SK-N-DZ (cell line): Measurements from ENCODE around the gene SRP72.

Source experiments
- DNase-seq: peaks from one replicate; pipeline ENCODE4 v3.0.0-alpha.2; 2015; ENCODE audit warnings: low spot score

The SRP72 gene

DNA sequence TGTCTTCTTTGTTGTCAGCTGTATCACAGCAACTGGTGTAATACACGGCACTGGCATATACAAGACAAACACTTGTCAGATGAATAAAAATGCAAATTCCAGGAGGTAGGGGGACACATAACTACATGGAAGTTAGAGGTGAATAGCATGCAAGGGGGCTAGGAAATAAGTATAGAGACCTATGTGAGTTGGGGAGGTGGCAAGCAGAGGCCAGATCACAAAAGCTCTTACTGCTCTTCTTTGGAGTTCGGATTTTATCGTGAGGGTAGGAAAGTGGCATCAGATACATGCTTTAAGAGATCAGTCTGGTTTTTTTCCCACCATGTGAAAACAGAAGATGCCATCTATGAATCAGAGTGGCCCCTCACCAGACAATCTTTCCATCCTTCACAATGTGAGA is 2.8 kb upstream of the SRP72 start:
- no peak for DNase-seq

DNA sequence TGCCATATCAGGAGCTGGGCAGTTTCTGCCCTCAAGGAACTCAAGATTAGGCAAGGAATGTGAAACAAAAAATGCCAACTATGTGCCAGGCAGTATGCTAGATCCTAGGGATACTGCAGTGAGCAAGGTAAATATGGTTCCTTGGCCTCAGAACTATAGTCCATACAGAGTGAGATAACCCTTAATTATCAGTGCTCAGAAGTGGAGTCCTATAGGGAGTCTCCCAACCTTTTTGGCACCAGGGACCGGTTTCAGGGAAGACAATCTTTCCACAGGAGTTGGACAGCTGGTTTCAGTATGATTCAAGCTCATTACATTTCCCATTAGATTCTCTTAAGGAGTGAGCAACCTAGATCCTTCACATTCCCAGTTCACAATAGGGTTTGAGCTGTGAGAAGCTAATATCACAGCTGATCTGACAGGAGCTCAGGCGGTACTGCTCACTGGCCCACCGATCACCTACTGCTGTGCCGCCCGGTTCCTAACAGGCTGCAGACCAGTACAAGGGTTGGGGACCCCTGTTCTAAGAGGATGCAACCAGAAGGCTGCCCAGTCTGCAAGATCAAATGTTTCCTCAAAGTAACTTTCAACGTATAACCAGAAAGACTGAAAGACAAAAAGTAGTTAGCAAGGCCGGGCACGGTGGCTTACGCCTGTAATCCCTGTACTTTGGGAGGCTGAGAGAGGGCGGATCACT is 1.7 kb upstream of the SRP72 start:
- no peak for DNase-seq

DNA sequence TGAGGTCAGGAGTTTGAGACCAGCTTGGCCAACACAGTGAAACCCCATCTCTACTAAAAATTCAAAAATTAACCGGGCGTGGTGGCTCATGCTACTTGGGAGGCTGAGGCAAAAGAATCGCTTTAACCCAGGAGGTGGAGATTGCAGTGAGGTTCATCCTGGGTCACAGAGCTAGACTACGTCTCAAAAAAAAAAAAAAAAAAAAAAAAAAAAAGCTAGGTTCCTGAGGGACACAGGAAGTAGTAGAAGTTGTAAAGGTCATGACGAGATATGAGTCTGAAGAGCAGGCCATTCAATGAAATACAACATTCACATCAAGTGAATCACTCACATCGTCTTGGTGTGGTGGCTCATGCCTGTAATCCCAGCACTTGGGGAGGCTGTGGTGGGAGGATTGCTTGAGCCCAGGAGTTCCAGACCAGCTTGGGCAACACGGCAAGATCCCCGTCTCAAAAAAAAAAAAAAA is 1.1 kb upstream of the SRP72 start:
- DNase-seq: peak; percentile 3

DNA sequence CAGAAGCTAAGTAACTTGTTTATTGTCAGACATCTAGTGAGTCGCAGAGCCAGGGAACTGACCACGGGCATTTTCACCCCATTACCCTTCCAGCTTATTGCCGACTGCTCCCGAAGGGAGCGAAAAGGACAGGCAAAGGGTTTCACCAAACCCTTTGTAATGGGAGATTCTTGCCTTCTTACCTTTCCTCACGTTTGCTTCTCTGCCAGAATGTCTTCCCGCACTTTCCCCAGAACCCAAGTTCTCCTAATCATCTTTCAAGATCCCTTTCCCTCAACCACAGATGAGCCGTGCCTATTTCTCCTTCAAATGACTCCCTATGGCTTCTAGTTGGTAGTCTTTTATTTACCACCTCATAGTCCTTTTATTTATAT is 520 bp upstream of the SRP72 start:
- DNase-seq: no peak

DNA sequence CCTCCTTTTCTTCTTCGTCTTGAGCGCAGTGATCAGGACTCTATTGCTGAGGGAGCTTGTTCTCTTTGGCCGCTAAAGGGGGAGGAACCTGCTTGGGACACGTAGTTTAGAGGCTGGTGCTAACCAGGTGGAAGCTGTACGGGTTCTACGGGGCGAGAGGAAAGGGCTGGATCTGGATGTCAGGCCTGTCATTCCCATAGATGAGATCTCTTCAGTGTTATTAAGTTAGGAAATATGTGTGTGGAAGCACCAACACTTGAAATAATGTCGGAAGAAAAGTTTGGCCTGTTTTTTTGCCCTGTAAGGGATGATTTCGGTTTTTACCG is 643 bp downstream of the SRP72 start:
- peak; percentile 12 for DNase-seq

DNA sequence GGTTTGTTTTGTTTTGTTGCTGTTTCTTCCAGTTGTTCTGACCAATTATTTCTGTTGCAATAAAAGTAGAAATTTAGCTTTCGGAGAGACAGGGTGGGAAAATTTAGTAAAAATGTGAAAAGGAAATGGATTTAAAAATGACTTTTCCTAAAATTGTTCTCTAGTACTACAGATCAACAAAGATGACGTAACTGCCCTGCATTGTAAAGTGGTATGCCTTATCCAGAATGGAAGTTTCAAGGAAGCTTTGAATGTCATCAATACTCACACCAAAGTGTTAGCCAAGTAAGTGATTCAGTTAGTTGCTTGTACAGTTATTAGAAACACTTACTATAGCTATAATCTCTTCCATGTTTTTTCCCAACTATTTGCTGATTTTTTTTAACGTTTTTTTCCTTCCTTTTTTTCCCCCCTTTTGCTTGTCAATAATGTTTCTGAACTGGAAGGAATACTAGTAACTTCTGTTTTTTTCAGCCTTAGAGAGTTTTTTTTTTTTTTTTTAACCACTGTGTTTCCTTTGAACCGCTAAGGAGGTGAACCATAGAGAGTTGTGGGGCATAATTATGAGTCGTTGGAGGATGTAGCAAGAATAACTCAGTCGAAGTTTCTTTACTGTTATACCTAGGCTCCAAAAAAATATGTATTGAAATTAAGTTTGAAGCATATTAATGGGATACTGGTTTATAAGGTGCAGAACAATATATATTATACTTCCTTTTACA is 2.2 kb downstream of the SRP72 start:
- DNase-seq: no peak

DNA sequence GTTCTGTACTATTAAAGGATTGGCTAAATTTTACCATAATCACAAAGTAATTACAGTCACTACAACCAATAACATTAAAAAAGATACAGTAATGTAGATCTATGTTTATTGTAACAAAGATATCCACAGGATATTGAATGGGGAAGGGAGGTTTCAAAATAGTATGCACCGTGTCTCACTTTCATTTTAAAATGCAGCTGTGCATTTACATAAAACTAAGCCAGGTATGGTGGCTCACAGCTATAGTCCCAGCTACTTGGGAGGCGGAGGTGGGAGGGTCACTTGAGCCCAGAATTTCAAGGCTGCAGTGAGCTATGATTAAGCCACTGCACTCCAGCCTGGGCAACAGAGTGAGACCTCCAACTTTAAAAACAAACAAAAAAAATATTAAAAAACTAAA is 8.5 kb downstream of the SRP72 start:
- no peak for DNase-seq

DNA sequence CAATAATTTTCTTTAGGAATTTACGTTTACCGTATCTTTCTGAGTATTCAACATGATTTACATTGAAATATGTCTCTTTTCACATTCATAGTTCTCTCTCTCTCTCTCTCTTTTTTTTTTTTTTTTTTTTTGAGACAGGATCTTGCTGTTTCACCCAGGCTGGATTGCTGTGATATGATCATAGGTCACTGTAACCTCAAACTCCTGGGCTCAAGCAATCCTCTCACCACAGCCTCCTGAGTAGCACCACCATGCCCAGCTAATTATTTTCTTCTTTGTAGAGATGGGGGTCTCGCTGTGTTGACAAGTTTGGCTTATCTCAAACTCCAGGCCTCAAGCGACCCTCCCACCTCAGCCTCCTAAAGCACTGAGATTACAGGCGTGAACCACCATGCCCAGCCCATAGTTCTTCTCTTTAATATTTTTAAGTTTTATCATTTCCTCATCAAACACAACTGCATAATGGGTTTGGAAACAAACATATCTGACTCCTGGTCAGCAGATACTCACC is 9.8 kb downstream of the SRP72 start:
- DNase-seq: no peak

DNA sequence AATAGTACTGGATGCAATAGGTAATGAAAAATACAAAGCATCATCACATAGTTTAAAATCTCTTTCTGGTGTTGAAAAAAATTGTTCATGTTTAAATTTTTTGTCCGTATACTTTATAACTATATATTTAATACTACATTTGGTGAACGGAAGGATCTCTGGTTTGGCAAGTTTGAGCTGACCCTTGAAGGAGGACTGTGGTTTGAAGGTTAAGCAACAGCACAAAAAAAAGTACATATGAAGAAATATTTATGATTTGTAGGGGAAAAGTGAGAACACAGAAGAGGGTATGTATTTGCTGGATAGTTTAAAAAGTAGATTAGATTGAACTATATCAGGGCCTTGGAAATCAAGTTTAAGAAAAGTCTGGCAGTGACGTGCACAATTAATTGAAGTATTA is 13.3 kb downstream of the SRP72 start:
- no peak for DNase-seq

DNA sequence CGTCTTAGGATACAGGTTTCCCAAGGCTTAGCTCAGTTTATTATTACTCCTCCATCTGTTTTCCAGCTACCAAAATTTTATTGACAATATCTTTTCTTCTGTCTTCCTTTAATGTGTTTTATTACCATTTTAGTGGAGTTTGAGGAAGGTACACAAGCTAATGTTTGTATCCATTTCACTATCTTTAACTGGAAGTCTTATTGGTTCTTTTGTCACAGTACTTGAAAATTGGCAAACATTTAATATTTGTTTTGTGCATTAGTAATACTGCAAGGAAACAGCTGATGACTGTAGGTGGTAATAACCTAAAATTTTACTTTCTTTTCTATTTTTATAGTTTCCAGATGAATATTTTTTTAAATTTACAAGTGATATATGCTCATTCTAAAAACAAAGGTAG is 28.8 kb downstream of the SRP72 start:
- no peak for DNase-seq

DNA sequence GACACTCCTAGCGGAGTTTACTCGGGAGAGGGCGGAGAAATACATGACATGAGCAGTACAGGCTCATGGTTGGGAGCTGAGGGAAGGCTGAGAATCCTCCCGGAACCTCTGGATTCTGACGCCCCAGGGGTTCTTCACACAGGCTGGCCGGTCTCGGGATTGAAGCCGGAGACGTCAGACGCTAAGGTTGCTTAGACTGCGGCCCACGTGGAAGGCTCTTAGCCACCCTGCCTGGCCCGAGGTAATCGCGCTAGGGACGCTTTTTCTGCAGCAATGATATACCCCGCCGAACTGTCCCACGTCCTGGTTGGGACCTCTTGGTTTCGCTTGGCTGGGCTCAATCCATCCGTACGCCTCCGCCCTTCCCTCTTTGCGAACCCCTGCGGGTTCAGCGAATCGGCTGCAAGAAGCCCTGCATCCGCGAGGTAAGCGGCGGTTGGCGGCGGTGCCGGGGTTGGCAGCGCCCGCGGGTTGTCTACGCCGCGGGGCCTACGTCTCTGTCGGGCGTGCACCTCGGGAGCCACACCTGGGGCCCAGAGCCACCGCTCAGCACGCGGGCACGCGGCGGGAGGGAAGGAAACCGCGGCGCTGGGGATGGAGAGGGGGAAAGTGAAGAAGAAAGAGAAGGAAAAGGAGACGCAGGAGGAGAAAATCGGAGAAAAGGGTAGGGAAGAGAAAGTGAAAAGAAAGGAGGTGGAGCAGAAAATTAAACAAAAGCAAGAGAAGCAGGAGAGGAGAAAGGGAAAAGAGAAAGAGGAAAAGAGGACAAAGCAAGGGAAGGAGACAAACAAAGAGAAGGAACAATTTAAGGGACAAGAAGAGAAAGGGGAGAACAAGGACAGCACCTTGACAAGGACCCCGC is 38.1 kb downstream of the SRP72 start, which contains the start of gene ARL9:
Gene ARL9 (plus strand): TSS at position 523 of the 862 bp plus-strand sequence. CDS start 72 bp downstream, at position 595.
- DNase-seq: no peak

DNA sequence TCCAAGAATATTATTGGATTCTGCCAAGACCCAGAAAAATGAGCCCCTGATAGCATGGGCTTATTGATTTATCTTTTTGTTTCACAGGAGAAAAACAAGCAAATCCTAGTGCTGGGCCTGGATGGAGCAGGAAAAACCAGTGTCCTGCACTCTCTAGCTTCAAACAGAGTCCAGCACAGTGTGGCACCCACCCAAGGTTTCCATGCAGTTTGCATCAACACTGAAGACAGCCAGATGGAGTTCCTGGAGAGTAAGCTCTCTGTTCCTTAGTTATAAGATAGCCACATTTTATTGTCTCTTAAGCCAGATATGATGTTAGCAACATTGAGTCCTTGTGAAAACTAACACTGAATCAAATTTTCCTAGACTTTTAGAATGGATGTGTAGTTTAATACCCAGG is 43.7 kb downstream of the SRP72 start:
- DNase-seq: no peak

DNA sequence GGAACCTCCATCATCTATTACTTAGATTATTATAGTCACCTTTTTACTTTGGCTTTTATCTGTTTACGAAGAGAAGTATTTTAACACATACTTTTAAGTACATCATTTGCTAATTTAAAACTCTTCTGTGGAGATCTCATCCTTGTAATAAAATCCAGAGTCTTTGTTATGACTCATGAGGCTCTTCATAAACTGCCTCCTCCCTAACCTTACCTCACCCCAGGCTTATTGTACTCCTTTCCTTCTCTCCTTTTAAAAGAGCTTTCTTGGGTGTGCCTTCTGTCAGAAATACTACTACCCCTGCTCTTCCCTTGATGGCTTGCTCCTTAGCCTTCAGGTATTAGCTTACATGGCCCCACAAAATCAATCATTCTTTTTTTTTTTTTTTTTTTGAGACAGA is 44.7 kb downstream of the SRP72 start:
- no peak for DNase-seq

DNA sequence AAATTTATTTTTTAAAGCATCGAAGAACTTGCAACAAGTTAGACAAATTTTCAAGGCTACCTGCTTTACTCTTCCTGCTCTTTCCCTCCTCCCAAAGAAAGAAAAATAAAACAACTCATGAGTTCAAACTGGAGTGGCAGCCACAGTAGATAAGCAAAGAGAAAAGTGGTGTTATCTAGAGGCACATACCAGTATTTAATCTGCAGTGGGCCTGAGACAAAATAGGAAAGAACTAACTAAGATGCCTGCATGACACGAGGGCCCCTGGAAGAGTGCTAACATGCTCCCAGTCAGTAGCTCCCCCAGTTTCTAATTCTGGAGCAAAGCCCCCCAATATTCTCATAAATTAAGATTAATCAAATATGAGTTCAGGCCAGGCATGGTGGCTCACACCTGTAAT is 46.1 kb downstream of the SRP72 start:
- DNase-seq: no peak

DNA sequence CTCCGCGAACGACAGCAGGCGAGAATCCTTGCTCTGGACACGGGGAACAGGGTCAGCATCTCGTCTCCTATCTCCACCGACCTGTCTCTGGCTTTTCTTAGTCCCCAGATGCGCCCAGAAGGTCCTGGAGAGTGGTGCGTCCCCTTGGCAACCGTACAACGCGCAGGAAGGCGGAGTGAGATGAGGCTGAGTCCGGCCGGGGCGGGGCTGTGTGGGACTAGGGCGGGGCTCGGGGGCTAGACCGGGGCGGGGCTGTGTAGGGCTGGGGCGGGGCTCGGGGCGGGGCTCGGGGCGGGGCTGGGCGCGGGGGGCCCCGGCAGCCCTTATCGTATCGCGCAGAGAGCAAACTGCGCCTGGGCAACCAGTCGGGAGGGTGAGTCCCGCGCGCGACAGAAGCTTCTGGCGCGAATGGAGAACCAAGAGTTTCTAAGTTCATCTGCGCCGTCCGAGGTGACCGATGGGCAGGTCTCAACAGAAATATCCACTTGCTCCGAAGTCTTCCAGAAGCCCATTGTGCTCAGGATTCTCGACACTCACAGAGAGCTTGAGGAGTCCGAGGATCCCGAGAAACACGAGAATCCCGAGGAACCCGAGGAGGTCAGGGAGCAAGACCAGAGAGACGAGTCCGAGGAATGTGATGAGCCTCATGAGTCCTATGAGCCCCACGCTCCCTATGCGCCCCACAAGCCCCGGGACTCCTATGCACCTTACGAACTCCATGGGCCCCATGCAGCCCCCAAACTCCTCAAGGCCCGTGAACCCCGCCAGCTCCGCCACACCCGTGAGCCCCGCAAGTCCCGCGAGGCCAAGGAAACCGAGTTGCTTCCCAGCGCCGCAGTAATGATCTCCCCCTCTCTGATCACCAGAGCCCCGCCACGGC is 63.1 kb downstream of the SRP72 start:
- DNase-seq: peak; percentile 87

DNA sequence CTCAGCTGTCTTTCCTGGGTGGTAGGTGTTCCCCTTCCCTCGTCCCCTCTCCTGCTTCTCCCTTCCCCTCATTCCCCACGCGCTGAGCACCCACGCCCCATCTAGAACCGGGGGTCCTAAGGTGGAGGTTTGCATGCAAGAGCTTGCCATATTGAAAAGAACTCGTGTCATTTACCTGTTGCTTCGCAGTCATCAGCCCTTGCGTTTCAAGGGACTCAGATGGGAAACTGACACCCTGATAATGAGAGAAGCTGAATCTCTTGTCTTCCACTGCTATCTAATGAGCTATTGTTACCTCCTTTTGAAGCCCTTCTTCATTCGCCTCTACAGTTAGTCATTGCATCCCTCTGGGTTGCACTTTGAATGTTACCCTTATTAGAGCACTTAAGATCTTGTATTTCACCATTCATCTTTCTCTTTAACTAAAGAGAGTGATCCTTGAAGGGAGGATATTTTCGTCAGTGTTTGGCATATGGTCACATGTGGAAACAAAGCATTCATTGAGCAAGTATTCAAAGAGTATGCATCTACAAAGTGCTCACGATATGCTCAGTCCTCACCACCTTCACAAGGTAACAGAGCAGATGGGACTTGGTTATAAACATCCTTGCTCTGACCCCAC is 63.8 kb downstream of the SRP72 start:
- DNase-seq: no peak

DNA sequence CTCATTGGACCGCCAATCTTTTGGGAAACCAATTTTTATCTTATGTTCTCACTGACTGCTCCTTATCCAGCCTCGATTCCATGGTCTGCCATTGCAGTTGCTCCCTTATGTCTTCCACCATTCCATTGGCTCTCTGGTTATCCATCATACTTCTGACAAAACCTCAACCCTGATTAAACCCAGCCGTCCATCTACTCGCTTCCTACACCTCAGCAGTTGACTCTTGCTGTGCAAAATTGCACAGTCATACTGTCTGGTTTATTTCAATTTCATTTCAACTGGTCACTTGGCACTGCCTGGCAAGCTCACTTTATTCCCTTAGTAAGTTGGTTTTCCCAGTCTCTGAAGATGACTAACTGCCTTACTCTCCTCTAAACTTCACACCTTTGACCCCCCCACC is 64.4 kb downstream of the SRP72 start:
- peak; percentile 15 for DNase-seq

DNA sequence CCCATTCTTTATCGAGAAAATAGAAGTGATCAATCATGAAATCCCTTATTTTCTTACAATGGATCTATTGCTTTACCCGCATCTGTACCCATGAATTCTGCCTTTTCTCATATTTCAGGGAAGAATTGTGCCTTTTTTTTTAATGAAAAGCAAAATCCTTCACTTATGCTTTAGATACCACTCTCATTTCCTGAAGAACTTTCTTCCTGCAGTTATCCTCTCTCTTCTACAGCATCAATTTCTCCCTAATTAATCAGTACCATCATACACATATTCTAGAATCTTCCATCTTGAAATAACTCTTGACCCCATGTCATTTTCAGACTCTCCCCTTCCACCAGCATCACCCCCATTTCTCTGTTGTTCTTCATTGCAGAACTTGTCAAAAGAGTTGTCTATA is 64.8 kb downstream of the SRP72 start:
- DNase-seq: no peak

DNA sequence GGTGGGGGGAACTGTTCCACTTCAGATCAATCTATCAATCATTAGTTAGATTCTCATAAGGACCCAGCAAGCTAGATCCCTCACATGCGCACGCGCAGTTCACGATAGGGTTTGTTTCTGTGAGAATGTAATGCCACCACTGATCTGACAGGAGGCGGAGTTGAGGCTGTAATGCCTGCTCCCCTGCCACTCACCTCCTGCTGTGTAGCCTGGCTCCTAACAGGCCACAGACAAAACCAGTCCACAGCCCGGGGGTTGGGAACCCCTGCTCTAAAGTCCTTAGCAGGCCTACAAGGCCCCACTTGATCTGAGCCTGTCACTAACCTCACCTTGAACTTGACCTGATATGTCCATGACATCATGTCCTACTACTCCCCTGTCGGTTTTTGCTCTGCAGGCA is 68.5 kb downstream of the SRP72 start:
- DNase-seq: no peak

DNA sequence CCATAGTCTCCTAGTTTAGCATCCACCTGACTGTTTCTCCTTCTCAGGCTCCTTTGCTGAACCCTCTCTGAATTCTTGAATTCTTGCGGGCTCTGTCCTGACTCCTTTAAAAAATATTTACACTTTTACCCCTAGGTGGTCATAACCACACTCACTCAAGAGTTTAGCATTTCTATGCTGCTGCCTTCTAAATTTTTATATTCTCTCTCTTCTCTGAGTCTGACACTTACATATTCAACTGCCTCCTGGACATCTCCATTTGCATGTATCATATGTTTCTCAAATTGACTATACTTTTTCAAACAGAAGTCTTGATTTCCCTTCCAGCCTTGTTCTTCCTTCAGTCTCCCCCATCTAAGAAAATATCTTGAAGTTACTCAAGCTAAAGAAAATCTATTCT is 69.7 kb downstream of the SRP72 start:
- no peak for DNase-seq

DNA sequence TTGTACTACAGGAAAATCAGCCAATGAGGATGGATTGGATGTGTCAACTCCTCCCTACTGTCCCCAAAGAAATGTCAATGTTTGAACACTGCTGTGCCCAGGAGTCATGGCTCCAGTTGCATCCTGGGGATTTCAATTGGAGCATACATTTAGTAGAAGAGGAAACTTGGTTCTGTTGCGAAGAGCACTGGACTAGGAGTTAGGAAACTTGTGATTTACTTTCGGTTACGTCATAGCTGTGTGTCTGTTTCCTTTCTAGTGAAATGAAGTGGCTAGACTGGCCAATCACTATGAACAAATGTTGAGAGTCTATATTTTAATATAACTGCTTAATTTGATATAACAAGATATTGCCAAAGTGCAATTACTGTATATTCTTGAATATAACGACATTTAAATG is 73.4 kb downstream of the SRP72 start:
- DNase-seq: no peak
